ENCODE results near the gene KCNC1.
A peak's percentile ranks its signal among the peaks of the same experiment; 100 is the strongest.

KCNC1 gene

DNA sequence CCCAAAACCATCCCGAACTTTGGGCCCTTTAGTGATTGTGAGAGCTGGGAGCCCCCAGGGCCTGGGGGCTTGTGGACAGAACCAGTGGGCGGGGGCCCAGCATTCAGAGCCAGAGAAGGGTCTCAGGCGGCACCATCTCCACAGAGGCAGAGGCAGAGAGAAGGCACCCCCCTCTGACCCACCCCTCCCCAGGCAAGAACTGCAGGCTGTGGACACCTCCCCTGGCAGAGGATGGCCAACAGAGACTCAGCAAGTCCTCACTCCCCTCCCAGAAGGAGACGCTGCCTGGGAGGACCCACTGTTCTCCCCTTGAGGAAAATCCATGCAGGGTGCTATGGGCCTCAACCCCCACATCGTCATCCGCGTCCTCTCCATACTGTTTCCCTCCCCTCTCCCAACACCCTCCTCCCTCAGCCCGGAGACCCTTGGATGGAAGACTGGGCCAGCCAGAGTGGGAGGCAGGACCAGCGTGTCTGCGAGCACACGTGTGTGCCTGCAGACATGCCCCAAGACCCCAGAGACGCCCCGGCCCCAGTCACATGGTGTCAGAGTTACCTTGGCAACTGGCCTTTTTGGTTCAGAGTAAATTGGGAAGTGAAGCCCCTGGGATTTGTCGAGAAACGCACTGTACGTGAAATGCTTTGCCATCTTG, 42.6 kb downstream of the KCNC1 start:
- no peak overlapping the region for H3K9ac ChIP-seq
- H3K36me3 ChIP-seq = no peaks in the 10 kb centered on the region
- H3K4me1 ChIP-seq = peaks cover 23% of the 10 kb centered on the region
- peak overlapping the region; percentile 64 for H3K4me2 ChIP-seq
- H3K4me3 ChIP-seq = no peak overlapping the region
- TF ChIP-seq Cebpa-rat (IDR thresholded peaks at IDR 0.05) = no peak
- H3K27ac ChIP-seq = peak overlapping the region; percentile 58; the same call in 1 of the 2 replicates
- no peaks in the 10 kb centered on the region for H3K27me3 ChIP-seq
- no peaks in the 10 kb centered on the region for H4K20me1 ChIP-seq
- no peaks in the 10 kb centered on the region for H3K9me3 ChIP-seq

DNA sequence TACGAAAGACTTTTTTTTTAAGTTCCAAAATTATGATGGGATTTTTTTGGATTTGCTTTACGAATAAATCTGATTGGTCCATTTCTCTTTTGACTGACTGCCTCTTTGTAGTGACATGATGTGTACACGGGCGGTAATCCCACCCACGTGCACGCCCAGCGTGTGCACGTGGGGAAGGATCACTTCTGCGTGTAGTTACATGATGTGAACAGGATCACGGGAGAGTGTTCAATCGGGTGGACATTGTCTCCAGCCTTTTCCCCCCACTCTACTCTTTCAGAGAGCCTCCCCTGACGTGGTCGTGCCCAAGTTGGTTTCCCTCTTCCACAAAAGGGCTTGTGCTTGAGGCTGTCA, 43.1 kb downstream of the KCNC1 start:
- H3K4me2 ChIP-seq = no peak overlapping the region
- H3K27me3 ChIP-seq = no peaks in the 10 kb centered on the region
- no peak overlapping the region for H3K9ac ChIP-seq
- peaks cover 28% of the 10 kb centered on the region for H3K4me1 ChIP-seq
- H3K36me3 ChIP-seq = no peaks in the 10 kb centered on the region
- TF ChIP-seq Cebpa-rat (IDR thresholded peaks at IDR 0.05) = no peak
- no peaks in the 10 kb centered on the region for H3K9me3 ChIP-seq
- H4K20me1 ChIP-seq = no peaks in the 10 kb centered on the region
- H3K27ac ChIP-seq = no peak overlapping the region
- H3K4me3 ChIP-seq = no peak overlapping the region

DNA sequence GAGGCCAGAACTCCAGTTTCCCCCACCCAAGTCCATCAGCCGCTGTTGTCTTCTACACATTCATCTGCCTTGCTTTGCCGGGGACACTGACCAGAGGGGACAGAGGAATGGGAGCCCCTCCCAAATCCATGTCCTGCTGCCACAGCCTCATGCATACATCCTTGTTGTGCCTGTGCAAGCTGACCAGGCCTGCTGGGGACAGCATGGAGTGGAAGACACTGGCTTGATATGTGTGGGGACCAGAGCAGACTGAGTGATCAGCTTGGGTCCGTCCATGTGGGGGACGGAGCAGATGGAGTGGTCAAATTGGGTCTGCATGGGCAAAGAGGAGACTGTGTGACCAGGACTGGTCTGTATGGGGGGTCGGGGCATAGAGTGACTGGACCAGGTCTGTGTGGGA, 43.8 kb downstream of the KCNC1 start:
- Histone ChIP-seq H3K27me3 (no peaks in the 10 kb centered on the region), H3K4me2 (no peak overlapping the region), H3K9me3 (no peaks in the 10 kb centered on the region), H3K4me3 (no peak overlapping the region), H3K27ac (no peak overlapping the region), H3K36me3 (no peaks in the 10 kb centered on the region), H4K20me1 (no peaks in the 10 kb centered on the region), H3K9ac (no peak overlapping the region), H3K4me1 (peaks cover 33% of the 10 kb centered on the region)
- TF ChIP-seq Cebpa-rat (IDR thresholded peaks at IDR 0.05) = no peak

DNA sequence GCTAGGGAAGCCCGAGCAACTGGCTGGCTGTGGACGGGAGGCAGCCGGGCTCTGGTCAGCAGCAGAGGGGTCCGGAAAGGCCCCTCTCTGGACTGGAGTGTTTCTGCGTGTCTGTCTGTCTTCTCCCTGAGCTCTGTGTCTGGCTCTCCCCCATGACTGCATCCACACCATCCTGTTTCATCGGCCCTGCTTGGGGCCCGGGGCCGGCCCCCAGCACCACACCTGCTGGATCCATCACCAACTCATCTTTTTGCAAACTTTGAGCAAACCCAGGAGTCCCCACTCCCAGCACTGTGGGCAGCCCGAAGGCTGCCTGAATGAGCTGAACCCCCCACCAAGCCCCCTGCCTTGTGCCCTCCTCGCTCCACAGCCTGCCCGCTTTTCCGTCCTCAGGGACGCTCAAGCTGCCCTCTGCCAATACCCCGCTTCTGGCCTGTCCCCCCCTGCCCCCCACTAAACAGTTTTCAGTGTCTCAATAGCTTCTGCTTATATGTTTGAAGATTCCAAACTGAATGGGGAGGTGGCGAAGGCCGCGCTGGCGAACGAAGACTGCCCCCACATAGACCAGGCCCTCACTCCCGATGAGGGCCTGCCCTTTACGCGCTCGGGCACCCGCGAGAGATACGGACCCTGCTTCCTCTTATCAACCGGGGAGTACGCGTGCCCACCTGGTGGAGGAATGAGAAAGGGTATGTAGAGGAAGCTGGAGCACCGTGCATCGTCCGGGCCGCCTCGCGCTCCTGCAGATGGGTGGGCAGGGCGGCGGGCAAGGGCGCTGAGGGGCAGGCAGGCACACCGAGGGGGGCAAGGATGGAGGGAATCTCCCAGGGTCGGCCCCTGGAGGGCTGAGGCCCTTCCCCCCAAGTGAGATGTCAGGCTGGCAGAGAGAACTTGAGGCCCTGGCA, 44.6 kb downstream of the KCNC1 start:
- Histone ChIP-seq H3K4me1 (peaks cover 33% of the 10 kb centered on the region), H4K20me1 (no peaks in the 10 kb centered on the region), H3K36me3 (no peaks in the 10 kb centered on the region), H3K4me3 (no peak overlapping the region), H3K9me3 (no peaks in the 10 kb centered on the region), H3K27me3 (no peaks in the 10 kb centered on the region), H3K4me2 (no peak overlapping the region), H3K27ac (no peak overlapping the region), H3K9ac (no peak overlapping the region)
- TF ChIP-seq Cebpa-rat (IDR thresholded peaks at IDR 0.05) = no peak

DNA sequence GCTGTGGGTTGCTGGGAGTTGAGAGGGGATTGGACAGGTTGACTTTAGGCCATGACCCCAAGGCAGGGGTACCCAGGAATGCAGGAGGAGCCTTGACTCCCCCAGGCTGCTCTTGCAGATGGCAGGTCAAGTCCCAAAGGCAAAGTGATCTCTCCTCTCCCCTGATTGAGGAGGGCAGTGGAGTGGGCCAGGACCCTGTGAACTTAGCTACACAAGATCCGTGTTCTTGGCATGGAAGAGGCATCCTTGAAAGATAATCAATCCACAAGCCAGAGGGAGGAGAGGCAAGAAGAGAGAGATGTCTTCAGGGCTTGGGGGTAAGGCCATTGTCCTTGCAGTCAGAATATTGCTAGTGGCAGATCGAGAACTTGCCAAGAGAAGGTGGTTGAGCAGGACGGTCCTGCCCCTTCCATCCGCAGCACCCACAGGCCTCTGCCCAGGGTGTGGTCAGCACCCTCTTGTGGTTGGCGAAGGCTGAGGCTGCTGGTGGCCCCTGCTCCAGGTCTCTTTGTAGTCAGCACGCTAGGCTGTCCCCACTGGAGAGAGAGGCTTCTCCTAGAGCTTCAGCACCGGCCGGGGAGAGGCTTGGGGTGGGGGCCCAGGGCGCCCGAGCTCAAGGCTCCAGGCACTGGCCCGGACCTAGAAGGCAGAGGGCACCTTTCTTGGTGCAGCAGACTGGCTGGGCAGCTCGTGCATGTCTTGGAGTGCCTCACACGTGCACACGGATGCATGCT, 45.4 kb downstream of the KCNC1 start:
- Histone ChIP-seq H3K36me3 (no peaks in the 10 kb centered on the region), H4K20me1 (no peaks in the 10 kb centered on the region), H3K27me3 (no peaks in the 10 kb centered on the region), H3K4me2 (no peak overlapping the region), H3K9ac (no peak overlapping the region), H3K4me1 (peaks cover 33% of the 10 kb centered on the region), H3K4me3 (no peak overlapping the region), H3K27ac (no peak overlapping the region), H3K9me3 (no peaks in the 10 kb centered on the region)
- no peak for TF ChIP-seq Cebpa-rat (IDR thresholded peaks at IDR 0.05)

DNA sequence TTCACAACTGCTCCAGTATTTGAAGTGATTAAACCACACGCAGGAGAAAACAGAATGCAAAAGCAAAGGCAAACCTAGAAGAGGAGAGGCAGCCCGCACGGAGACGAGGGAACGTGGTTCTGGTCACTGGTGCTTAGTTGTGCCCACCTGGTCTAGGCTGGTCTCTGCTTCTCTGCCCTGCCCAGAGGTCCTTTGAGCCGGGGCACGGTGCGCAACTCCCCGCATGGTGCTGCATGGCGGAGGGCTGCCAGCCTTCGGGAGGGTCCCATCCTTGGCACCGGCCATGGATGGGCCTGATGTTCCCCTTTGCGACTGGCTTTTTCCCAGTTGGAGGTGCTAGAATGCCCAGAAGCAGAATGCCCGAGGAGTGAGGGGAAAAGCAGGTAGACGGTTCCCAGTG, 46.1 kb downstream of the KCNC1 start:
- no peaks in the 10 kb centered on the region for H4K20me1 ChIP-seq
- no peak overlapping the region for H3K4me3 ChIP-seq
- H3K27ac ChIP-seq = no peak overlapping the region
- H3K9ac ChIP-seq = no peak overlapping the region
- no peak for TF ChIP-seq Cebpa-rat (IDR thresholded peaks at IDR 0.05)
- H3K4me2 ChIP-seq = no peak overlapping the region
- H3K27me3 ChIP-seq = no peaks in the 10 kb centered on the region
- no peaks in the 10 kb centered on the region for H3K9me3 ChIP-seq
- peaks cover 29% of the 10 kb centered on the region for H3K4me1 ChIP-seq
- peaks cover under 1% of the 10 kb centered on the region; the same call in 1 of the 2 replicates for H3K36me3 ChIP-seq

DNA sequence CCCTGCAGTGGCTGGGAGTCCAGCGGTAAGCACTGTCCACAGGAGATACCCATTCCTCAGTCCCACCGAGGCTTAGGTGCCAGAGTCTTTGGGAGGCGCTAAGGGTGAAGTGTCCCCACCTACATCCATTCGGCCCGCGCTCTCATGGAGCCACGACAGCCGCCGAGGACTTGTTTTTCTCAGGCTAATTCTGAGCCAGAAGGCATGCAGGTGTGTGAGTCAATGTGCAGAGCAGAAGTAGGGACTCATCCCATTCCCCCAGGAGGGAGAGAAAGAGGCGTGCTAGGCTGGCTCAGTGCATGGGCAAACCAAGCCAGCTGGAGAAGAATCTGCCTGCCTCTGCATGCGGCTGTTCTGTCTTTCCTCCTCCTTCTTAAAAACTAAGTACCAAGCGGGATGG, 46.6 kb downstream of the KCNC1 start:
- Histone ChIP-seq H3K4me1 (peaks cover 23% of the 10 kb centered on the region), H3K36me3 (peaks cover 6% of the 10 kb centered on the region; the same call in 1 of the 2 replicates)

DNA sequence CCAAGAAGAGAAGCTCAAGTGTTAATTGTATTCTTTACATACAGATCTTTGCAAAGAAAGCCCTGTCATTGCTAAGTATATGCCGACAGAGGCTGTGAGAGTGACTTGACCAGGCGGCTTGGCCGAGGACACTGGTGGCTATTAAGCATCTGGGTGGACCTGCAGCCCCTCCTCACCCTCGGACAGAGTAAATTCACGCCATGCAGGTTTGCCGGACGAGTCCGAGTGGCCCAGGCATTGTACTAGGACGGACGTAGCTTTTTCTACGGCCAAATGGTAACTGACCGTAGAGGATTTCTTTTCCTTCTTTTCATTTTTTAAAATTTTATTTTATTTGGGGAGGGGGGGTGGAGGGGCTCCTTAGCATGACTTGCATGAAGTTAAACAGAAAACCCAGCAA, 47.0 kb downstream of the KCNC1 start:
- no peak overlapping the region for H3K9ac ChIP-seq
- TF ChIP-seq Cebpa-rat (IDR thresholded peaks at IDR 0.05) = no peak
- no peak overlapping the region for H3K4me2 ChIP-seq
- no peaks in the 10 kb centered on the region for H3K27me3 ChIP-seq
- peaks cover 19% of the 10 kb centered on the region for H3K4me1 ChIP-seq
- no peaks in the 10 kb centered on the region for H3K9me3 ChIP-seq
- H3K27ac ChIP-seq = no peak overlapping the region
- peaks cover 6% of the 10 kb centered on the region; the same call in 1 of the 2 replicates for H3K36me3 ChIP-seq
- no peaks in the 10 kb centered on the region for H4K20me1 ChIP-seq
- no peak overlapping the region for H3K4me3 ChIP-seq

More for the DNA sequence above, 46.6 kb downstream of the KCNC1 start:
- no peak overlapping the region for H3K4me2 ChIP-seq
- TF ChIP-seq Cebpa-rat (IDR thresholded peaks at IDR 0.05) = no peak
- no peaks in the 10 kb centered on the region for H4K20me1 ChIP-seq
- H3K9ac ChIP-seq = no peak overlapping the region
- H3K27ac ChIP-seq = no peak overlapping the region
- no peaks in the 10 kb centered on the region for H3K9me3 ChIP-seq
- no peaks in the 10 kb centered on the region for H3K27me3 ChIP-seq
- no peak overlapping the region for H3K4me3 ChIP-seq

DNA sequence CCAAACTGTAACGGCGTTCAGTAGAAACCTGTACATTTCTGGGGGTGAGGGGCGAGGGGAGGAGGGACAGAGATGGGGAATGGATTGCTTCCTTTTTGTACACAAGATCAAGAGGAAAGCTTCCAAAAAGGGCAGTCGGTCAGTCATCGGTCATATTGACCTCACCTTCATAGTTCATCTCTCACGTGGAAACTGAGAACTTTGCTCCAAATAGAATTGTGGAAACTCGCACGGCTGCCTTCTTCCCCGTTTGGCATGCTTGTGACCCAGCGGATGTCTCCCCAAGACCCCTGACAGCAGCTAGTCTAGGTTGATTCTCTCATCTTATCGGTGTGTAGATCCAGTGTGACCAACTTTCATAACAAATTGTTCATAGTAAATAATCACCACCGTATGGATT, 47.6 kb downstream of the KCNC1 start:
- H3K4me1 ChIP-seq = peaks cover 14% of the 10 kb centered on the region
- no peak for TF ChIP-seq Cebpa-rat (IDR thresholded peaks at IDR 0.05)
- no peak overlapping the region for H3K4me2 ChIP-seq
- H3K36me3 ChIP-seq = peaks cover 12% of the 10 kb centered on the region; the same call in 1 of the 2 replicates
- H3K4me3 ChIP-seq = no peak overlapping the region
- no peak overlapping the region for H3K9ac ChIP-seq
- no peaks in the 10 kb centered on the region for H3K9me3 ChIP-seq
- H3K27ac ChIP-seq = no peak overlapping the region
- H4K20me1 ChIP-seq = no peaks in the 10 kb centered on the region
- H3K27me3 ChIP-seq = no peaks in the 10 kb centered on the region

Measured in BLaER1 (cell line).